GM18909 (cell line): Measurements from ENCODE around the gene FAM217A.

Source experiments
- ATAC-seq: cut with Tn5 transposase; IDR thresholded peaks from one replicate; pipeline ENCODE4 v1.9.1; 2021; ENCODE audit warnings: mild to moderate bottlenecking; ENCODE audit not compliant: unreplicated experiment, poor library complexity

The FAM217A gene

DNA sequence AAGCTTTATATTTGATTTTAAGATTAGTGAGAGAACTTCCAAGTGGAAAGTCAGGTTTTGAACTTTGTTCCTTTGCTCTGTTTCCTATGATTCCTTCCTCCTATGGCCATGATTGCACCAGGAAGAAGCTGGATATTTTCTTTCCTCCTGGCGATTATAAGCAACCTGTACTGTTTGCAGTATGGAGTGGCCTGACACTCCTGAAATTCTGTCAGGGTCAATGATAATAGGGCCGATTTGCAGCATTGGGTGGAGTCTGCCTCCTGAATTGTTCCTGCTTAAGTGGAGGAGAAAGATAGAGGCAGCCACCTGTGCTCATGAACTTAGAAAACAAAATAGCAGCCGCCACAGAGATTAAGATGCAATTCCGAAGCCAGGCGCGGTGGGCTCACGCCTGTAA is 9.8 kb upstream of the FAM217A start:
- ATAC-seq: no peak

DNA sequence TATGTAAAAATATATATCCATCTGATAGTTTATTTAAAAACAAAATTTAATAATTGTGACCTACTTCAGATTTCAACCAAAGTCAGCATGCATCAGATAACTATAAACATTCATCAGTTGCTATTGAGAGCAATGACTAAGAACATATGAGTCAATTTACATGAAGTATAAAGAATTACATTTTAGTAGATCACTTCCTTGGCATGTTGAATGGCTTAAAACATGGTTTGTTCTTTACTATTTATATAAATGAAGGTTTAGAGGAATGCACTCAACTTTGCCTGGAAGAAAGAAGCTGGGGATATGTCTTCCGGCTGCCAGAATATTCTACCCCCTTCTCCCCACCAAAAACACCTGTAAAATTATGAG is 6.4 kb upstream of the FAM217A start:
- no peak for ATAC-seq

DNA sequence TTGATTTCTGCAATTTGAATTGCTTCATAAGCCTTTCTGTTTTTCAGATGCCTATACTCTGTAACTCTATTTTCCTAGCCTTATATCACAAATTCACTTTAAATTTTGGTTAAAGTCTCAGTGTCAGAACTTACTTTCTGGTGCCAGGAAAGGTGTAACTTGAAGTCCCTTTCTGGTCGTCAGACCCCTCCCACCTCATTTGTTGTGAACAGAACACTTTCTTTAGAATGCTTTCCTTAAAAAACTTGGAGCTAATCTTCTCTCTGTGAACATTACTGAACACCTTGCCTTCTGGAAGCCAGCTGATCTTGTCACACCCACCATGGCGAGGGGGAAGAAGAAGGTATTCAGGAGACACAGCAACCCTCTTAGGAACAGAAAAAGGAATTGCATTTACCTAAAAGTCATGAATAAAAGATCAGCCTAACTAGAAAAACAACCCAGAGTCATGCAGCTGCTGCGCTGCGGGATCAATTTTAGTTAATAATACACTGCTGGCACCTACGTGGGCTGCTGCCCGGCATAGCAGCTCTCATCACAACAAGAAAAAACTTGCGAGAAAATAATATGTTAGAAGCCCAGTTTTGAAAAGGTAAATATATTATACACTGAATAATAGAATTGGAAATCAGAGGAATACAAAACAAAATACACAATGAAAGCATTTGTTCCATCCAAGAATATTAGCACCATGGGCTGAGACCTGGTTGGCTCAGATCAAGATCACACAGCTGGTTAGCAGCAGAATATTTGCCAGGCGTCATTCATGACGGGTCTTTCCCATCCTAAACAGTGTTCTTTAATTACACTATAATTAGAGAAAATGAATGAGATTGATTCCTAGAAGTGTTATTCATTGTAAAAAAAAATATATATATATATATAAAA is 5.8 kb upstream of the FAM217A start:
- no peak for ATAC-seq

DNA sequence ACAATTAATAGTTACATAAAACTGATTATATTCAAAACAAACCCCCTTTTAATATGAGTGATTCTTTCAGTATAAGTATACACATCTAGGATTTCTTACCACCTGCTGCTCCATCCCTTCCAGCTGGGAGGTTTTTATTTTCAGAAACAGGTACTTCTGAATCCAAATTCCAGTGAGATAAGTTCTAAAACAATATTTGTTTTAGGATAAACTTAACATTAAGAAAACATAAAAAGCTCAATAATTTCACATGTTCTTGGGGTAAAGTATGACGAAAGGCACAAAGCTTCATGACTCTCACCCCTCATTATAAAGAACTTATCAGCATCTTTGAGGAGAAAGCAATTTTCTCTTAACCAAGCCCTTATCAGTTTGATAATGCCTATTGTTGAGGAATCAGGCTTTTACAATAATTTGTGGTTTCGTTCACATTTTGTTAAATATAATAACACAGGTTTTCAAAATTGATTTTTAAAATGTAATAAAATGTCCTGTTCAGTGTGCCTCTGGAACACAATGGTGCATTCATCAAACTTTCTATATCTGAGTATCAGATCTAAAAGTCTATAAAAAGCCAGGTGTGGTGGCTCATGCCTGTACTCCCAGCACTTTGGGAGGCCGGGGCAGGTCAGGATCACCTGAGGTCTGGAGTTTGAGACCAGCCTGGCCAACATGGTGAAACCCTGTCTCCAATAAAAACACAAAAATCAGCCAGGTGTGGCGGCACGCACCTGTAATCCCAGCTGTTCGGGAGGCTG is 4.3 kb downstream of the FAM217A start:
- no peak for ATAC-seq

DNA sequence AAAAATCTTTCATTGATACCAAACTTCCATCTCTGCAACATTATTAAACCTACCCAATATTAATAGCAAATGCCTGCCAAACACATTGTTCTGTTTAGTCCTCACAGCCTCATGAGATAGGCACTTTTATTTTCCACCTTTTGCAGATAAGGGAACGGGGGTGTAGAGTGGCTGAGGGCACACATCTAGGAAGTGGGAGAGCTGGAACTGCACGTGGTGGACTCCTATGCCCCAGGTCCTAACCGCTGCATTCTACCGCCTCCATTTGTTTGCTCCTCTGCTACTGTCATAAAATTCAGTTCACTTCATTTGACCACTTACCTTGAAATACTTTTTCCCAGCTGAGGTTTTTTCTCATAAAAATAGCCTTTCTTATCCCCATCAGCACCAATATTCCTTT is 7.6 kb downstream of the FAM217A start:
- no peak for ATAC-seq

DNA sequence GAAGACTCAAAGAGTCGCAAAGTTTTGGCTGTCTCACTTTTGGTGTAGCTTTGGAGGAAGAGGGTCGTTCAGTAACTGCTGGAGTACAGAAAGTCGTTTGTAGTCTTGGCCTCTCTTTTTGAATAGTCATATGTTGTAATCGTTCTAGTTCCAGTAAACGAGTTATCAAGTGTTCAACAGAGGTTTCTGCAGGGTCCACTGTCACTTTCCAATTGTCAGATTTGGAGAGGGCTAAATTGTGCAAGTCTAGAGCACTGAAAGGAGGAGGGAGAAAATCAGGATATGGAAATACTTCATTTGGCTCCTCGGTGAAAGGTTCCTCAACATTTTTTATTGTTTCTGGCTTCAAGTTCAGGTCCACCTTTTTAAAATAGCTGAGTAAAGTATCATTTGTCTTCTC is 9.7 kb downstream of the FAM217A start:
- no peak for ATAC-seq

DNA sequence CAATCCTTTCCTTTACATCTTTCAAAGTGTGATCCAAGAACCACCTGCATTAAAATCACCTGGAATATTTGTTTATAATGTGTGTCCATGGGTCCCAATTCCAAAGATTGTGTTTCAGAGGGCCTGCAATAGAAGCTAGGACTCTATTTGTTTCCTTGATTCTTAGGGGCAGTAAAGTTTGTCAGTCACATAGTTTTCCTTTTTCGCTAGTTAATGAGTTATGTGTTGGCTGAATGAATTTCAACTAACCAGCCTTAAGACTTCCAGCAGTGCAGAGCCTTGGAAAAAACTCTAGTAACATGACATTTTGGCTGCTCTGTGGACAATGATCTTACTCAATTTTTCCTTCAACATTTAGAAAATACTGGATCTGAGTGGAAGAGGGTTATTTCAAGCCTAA is 11.3 kb downstream of the FAM217A start:
- no peak for ATAC-seq

DNA sequence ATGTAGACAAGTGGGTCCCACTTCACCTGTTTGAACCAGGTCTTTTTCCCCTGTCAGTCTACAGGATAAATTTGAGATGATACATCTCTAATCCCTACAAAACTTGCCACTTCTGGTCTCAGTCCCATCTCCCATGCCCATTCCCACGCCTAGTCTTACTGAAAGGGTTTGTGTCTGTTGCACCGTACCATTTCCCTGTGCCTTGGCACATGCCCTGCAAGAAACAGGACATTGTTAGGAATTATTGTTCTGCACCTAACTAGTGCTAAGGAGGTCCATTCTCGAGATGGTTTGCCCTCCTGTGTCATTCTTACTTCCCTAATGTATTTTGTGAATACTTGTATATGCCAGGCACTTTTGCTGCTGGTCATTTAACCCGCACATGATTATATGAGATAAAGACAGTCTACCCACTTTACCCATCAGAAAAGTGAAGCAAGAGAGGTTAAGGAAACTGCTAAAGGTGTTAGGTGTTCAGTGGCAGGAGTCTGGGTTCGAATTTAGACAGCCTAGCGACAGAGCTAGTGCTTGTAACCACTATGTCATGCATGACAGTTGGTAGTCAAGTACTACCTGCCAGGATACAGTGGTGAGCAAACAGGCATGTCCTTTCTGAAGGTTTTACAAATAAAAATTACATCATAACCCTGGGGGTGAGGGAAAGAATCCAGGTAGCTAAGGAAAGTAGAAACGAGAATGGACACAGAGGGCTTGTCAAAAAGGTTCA is 12.7 kb downstream of the FAM217A start:
- ATAC-seq: no peak

DNA sequence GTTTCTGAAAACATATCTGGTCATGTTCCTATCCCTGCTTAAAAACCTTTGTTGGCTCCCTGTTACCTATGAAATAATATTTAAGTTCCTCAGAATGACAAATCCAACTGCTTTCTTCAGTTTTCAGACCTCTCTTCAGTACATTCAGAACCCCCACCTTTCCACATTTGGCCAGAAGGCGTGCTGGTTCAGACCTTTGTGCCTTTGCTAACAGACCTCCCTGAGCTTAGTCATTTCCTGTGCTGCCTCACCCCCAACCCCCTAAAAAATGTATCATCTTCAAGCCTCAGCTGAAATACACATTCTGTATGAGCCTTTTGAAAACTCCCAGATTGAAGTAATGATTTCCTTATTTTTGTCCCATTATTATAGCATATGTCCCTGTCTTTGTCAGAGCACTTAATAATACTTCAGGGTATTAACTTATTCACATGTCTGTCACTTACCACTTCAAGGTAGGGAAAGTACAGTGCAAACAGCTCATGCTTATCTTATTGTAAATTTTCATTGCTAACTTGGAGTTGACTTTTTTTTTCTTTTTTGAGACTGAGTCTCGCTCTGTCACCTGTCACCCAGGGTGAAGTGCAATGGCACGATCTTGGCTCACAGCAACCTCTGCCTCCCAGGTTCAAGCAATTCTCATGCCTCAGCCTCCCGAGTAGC is 19.7 kb downstream of the FAM217A start:
- ATAC-seq: no peak

DNA sequence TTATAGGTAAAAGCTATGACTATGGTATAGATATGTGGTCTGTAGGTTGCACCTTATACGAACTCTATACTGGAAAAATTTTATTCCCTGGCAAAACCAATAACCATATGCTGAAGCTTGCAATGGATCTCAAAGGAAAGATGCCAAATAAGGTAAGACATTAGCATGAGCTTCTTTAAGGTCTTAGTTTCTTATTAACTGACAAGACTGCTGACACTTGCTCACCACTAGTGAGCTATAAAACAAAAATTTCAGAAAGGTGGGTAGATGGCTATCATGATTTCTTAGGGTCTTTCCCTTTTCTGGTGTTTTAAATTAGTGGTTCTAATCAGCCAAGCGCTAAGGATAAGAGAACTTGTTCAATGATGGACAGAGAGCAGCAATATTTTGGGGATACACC is 21.9 kb downstream of the FAM217A start:
- no peak for ATAC-seq

DNA sequence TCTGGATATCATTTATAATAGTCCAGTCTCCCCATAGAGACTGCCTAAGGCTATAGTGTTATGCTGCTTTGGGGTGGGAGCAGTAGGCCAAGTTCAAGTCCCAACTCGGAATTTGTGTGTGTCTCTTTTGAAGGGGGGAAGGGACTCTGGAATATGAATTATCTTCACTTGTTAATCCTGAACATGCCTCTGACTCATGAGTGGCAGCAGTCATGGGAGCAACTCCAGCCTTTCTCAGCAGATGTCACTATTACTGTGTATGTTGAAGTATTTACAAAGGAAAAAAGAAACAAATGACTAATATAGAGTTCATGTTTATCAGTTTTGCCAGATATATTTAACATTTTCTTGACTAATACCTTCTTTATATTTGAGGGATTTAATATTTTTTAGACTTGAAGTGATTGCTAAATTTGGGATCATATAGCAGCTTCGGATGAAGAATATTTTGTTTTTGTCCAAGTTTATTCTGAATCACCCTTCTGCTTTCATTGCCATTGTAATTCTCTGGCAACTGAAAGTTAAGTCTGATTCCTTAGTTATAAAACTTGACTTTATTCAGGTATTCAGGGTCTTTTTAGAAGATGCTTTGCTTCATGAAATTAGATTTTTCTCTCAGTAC is 23.4 kb downstream of the FAM217A start:
- ATAC-seq: no peak

DNA sequence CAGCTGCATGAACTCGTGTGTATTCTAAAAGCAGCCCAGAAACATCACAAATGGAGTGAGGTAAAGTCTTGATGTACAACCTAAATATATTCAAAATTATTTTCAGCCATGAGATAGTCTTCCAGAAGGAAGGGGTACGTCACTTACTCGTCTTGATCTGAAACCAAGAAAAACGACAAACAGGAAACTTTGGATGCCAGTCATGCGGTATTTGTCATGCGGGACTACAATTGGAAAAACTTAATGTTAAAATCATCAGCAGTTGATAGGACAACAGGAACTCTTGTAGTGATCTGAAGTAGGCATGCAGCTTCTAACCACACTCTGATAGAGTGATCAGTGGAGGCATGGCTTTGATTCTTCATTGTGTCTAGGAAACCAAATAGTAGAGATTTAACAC is 29.7 kb downstream of the FAM217A start:
- no peak for ATAC-seq

DNA sequence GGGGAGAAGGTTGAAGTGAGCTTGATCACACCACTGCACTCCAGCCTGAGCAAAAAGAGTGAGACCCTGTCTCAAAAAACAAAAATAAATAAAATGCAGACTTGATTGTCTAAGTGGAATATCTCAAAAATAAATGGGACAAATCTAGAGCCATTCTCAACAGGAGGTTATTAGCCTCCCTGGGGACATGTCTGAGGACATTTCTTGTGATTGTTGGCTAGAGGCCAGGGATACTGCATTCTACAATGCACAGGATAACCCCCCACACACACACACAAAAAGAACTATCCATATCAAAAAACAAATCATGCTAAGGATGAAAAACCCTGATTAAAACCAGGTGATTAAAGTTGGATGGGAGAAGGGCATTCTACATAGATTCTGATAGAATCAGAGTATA is 37.5 kb downstream of the FAM217A start:
- ATAC-seq: no peak

DNA sequence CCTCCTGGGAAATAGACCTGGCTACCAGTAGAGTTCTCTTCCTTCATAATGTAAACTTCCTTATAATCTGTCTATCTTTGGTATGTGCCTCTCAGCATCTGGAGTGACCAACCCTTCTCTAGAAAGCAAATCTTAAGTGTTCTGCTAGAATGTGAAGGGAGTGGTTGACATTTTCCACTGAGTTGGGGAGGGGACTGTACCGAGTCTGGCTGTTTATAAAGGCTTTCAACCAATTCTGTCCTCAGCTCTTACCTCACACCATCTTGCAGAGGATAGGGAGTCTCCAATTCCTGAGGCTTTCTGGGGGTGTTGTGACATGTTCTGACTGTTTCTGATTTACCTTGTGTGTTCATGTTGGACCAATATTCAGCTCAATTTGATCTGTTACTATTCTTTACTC is 39.6 kb downstream of the FAM217A start:
- no peak for ATAC-seq

DNA sequence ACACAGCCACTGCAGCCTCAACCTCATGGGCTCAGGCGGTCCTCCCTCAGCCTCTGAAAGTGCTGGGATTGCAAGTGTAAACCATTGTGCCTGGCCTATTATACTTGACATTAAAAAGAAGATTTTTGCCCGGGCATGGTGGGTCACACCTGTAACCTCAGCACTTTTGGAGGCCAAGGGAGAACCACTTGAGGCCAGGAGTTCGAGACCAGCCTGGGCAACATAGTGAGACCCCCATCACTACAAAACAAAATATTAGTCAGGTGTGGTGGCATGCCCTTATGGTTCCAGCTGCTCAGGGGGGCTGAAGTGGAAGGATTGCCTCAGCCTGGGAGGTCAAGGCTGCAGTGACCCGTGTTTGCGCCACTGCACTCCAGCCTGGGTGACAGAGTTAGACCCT is 42.4 kb downstream of the FAM217A start:
- no peak for ATAC-seq

DNA sequence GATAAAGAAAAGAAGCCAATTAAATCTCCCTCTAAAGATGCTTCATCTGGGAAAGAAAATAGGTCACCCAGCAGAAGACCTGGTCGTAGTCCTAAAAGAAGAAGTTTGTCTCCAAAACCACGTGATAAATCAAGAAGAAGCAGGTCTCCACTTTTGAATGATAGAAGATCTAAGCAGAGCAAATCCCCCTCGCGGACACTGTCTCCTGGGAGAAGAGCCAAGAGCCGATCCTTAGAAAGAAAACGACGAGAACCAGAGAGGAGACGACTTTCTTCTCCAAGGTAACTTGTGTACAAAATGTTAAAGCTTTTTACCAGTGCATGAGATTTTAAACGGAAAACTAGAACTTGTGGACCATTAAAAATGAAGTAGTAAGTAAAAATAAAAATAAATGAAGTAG is 46.5 kb downstream of the FAM217A start:
- no peak for ATAC-seq

DNA sequence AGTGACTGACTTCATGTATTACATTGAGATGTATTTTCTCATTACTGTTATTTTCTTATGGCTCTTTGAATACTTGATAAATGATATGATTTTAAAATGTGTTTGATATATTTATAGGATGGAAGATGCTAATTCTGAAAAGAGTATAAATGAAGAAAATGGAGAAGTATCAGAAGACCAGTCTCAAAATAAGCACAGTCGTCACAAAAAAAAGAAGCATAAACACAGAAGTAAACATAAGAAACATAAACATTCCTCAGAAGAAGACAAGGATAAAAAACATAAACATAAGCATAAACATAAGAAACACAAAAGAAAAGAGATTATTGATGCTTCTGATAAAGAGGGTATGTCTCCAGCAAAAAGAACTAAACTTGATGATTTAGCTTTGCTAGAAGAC is 47.5 kb downstream of the FAM217A start:
- no peak for ATAC-seq

DNA sequence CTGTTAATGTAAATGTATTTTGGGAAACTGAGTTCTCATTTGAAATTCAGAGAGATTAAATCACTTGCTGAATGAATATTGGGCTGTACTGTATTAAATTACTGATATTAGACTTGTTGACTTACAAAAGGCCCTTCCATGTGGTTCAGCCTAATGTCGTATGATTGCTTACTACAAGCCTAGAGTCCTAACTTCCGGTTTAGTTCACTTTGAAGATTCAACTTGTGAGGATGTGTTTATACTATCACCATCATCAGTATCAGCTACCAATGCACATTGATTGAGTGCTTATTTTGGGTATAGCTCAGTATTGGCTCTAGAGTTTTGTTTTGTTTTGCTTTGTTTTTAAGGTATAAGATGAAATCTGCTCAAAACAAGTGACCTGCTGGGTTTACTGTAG is 48.3 kb downstream of the FAM217A start:
- ATAC-seq: no peak

DNA sequence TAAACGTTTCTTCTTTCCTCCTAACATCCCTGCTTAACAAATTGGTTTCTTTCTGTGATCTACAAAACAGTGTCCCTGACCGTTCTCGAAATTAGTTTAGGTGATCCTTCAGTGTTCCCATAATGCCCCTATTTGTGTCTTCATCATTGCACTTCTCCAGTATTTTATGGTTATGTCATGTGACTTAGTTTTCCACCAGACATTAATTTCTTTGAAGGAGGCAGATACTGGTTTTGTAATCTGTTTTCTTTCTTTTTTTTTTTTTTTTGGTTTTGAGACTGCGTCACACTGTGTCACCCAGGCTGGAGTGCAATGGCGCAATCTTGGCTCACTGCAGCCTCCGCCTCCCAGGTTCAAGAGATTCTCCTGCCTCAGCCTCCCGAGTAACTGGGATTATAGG is 49.2 kb downstream of the FAM217A start:
- ATAC-seq: no peak

DNA sequence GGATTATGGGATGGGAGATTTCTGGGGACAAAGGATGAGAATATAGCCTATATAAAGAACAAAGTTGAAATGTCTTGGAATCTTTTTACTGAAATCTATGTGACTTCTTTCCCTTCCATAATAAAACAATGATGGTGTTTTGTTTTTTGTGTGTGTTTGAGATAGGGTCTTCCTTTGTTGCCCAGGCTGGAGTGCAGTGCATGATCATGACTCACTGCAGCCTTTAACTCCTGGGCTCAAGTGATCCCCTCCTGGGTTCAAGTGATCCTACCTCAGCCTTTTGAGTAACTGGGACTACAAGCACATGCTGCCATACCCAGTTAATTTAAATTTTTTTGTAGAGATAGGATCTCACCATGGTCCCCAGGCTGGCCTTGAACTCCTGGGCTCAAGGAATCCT is 50.9 kb downstream of the FAM217A start:
- ATAC-seq: no peak
